ENCODE measurements around the gene EHMT1.
"Not testable (repeated sequence)": the region's sequence is repeated elsewhere in the genome, so short reads cannot be mapped to it uniquely, and the experiment has no call there.

EHMT1 gene

GRCh38 chr9:137765536-137765935 lies 146.7 kb downstream of the EHMT1 start:
- no peak for DNase-seq

GRCh38 chr9:137771580-137771979 lies 152.8 kb downstream of the EHMT1 start:
- DNase-seq = no peak

GRCh38 chr9:137772281-137772873 lies 153.6 kb downstream of the EHMT1 start:
- no peak for DNase-seq

GRCh38 chr9:137774775-137775386 lies 156.1 kb downstream of the EHMT1 start:
- DNase-seq = no peak

- no peak for DNase-seq
Measured at GRCh38 chr9:137776306-137776995, 157.6 kb downstream of the EHMT1 start.

- no peak for DNase-seq
Measured at GRCh38 chr9:137777761-137778160, 159.0 kb downstream of the EHMT1 start.

GRCh38 chr9:137778336-137778735 lies 159.5 kb downstream of the EHMT1 start:
- no peak for DNase-seq

GRCh38 chr9:137778914-137779313 lies 160.1 kb downstream of the EHMT1 start:
- no peak for DNase-seq

GRCh38 chr9:137780031-137780430 lies 161.2 kb downstream of the EHMT1 start:
- DNase-seq = not testable (repeated sequence)

- no peak for DNase-seq
Measured at GRCh38 chr9:137781906-137782585, 163.2 kb downstream of the EHMT1 start.

GRCh38 chr9:137783521-137783920 lies 164.7 kb downstream of the EHMT1 start:
- no peak for DNase-seq

GRCh38 chr9:137784046-137784445 lies 165.2 kb downstream of the EHMT1 start:
- no peak for DNase-seq

- no peak for DNase-seq
Measured at GRCh38 chr9:137784641-137785513, 166.1 kb downstream of the EHMT1 start.

- DNase-seq = no peak
Measured at GRCh38 chr9:137785704-137786161, 166.9 kb downstream of the EHMT1 start.

- no peak for DNase-seq
Measured at GRCh38 chr9:137786511-137786920, 167.7 kb downstream of the EHMT1 start.

- DNase-seq = no peak
Measured at GRCh38 chr9:137787381-137787780, 168.6 kb downstream of the EHMT1 start.

- no peak for DNase-seq
Measured at GRCh38 chr9:137787786-137788505, 169.1 kb downstream of the EHMT1 start.

- DNase-seq = no peak
Measured at GRCh38 chr9:137788561-137789294, 169.9 kb downstream of the EHMT1 start.

- DNase-seq = no peak
Measured at GRCh38 chr9:137789295-137789895, 170.6 kb downstream of the EHMT1 start.

GRCh38 chr9:137791947-137792346 lies 173.1 kb downstream of the EHMT1 start:
- DNase-seq = no peak
